Breast epithelium (tissue), 3 donors: ENCODE data around the gene MEX3D.

Experiments used
- POLR2A ChIP-seq: fragments of 450-650 bp; IDR thresholded peaks from one replicate; pipeline ENCODE4 v1.6.1; 2016; ENCODE audit warnings: antibody characterized with exemption, mild to moderate bottlenecking, moderate library complexity
- POLR2AphosphoS5 ChIP-seq, 3 donors: sonication (generic); formaldehyde crosslinking; IDR thresholded peaks; one replicate each; pipeline ENCODE4 v1.6.1; 2017; ENCODE audit warnings: antibody characterized with exemption in 3 of 3
- TF ChIP-seq, protein P1 (sequence below), 3 donors: fragments of 450-650 bp; IDR thresholded peaks; one replicate each; pipeline ENCODE4 v1.5.1; 2016 to 2017; ENCODE audit warnings: antibody characterized with exemption in 3 of 3, mild to moderate bottlenecking in 3 of 3, moderate library complexity in 3 of 3

DNA sequence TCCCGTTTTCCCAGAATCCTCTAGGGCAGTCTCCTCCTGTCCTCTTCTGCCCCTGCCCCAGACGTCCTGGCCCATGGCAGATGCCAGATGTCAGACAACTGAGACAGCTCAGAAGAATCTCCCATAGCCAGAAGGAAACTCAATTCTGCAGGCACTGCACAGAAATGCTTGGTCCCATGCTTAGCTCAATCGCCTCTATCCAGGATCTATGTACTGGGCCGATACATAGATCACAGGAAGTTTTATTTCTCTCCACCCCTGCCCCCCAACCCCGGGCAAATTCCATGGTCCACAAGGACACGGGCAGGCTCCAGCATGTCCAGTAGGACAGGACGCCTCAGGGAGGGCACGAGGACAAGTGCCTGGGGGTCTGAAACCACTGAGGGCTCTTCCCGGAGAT, 19.7 kb upstream of the MEX3D start:
- TF ChIP-seq POLR2A (no peak), POLR2AphosphoS5 (IDR thresholded peaks at IDR 0.05) (no peak)
- TF ChIP-seq, protein P1, sequence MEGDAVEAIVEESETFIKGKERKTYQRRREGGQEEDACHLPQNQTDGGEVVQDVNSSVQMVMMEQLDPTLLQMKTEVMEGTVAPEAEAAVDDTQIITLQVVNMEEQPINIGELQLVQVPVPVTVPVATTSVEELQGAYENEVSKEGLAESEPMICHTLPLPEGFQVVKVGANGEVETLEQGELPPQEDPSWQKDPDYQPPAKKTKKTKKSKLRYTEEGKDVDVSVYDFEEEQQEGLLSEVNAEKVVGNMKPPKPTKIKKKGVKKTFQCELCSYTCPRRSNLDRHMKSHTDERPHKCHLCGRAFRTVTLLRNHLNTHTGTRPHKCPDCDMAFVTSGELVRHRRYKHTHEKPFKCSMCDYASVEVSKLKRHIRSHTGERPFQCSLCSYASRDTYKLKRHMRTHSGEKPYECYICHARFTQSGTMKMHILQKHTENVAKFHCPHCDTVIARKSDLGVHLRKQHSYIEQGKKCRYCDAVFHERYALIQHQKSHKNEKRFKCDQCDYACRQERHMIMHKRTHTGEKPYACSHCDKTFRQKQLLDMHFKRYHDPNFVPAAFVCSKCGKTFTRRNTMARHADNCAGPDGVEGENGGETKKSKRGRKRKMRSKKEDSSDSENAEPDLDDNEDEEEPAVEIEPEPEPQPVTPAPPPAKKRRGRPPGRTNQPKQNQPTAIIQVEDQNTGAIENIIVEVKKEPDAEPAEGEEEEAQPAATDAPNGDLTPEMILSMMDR (IDR thresholded peaks at IDR 0.05) = no peak
